Right cardiac atrium (tissue), 5 donors: ENCODE data around the gene SEMA4D. TPM values are rescaled to one million over a fixed set of nuclear protein-coding genes. Genes with fewer than 3 reads are reported as not detected.

Experiments used
- ATAC-seq, 2 donors: fragments of 200-7000 bp; cut with Tn5 transposase; one replicate each; pipeline versions ENCODE4 v1.8.0 to v1.9.1; 2020; ENCODE audit warnings: moderate library complexity in 2 of 2, mild to moderate bottlenecking in 1 of 2
- DNase-seq, 3 donors: peaks; one replicate each; pipeline ENCODE4 v3.0.0-alpha.2; 2020
- H3K27ac ChIP-seq: one replicate; pipeline ENCODE4 v1.5.1; 2013; ENCODE audit warnings: mild to moderate bottlenecking, low read length, control low read depth, moderate library complexity
- H3K27me3 ChIP-seq: one replicate; pipeline ENCODE4 v1.6.1; 2013; ENCODE audit not compliant: control insufficient read depth, insufficient read depth
- H3K4me1 ChIP-seq: one replicate; pipeline ENCODE4 v1.6.1; 2013; ENCODE audit warnings: low read length; ENCODE audit not compliant: control insufficient read depth, insufficient read depth
- H3K4me3 ChIP-seq: one replicate; pipeline ENCODE4 v1.5.1; 2013; ENCODE audit warnings: low read length, control low read depth
- H3K9me3 ChIP-seq: one replicate; pipeline ENCODE4 v1.6.1; 2013; ENCODE audit warnings: low read length; ENCODE audit not compliant: control insufficient read depth
- WGBS: extraction: QIAGEN DNeasy Blood & Tissue Kit; methylation state at CpG from one replicate; pipeline ENCODE4 v1.1.7; 2013; 5-methylcytosine and 5-hydroxymethylcytosine counted together
- intact Hi-C, 4 donors: fragments of 100-400 bp; cut with DNase I; formaldehyde crosslinking; loops; one replicate each; pipeline versions ENCODE4 v1.11.0 to v1.14.0; 2022 to 2023
- microRNA-seq, 2 donors: library from miRNA; unstranded; fragments of <30 nt; microRNA quantifications; one replicate each; pipeline ENCODE4 v1.2.0, GENCODE V29; 2020 to 2021
- polyA plus RNA-seq: library from polyadenylated mRNA; stranded (reverse); fragments of 200-250 nt; gene quantifications from one replicate; pipeline ENCODE4 v1.2.3, GENCODE V29; 2013
- total RNA-seq, 4 donors: library from RNA; stranded (reverse); fragmentation: NEBNext Ultra II Directional; extraction: Animal tissue kit (Norgen Biotek cat#: 25700); gene quantifications; one replicate each; pipeline ENCODE4 v1.2.1, GENCODE V29; 2021
- donor health status: healthy with polysubstance abuse.
- donor health status: DM: no; HTN: yes; CAD: no.
- donor health status: DM: no; HTN: no; CAD: no.
- donor health status: DM: no; HTN: yes; CAD: no; lungs with severe emphysema.
- donor health status: DM: yes; HTN: yes; CAD: no.

The SEMA4D gene
- total and polyA plus RNA-seq, 5 donors: 13.0 to 28.3 (median 26.1) TPM

- no peaks in the 10 kb centered on the region for H3K9me3 ChIP-seq
- peak within 1 kb of the TSS; percentile 69 for H3K4me3 ChIP-seq
- under 1% methylated on average over 91 of the region's 91 CpGs for WGBS
- intact Hi-C loops: no loop called here
- no peaks in the 10 kb centered on the region for H3K4me1 ChIP-seq
- ATAC-seq: peak; percentile 99
- DNase-seq: peak; percentile 98 to 99 (median 99)
- no peaks in the 10 kb centered on the region for H3K27me3 ChIP-seq
- H3K27ac ChIP-seq: peak within 1 kb of the TSS; percentile 97
Observed at GRCh38 chr9:89318123-89319014, 179.5 kb downstream of the SEMA4D start, which contains the start of gene SECISBP2. Gene SECISBP2, plus strand, starts transcription at chr9:89318500. Its CDS starts 77 bp downstream, at chr9:89318577.

GRCh38 chr9:89317282-89317681, 180.6 kb downstream of the SEMA4D start:
- Histone ChIP-seq H3K4me1 (no peaks in the 10 kb centered on the region), H3K27ac (no peak overlapping the region), H3K27me3 (no peaks in the 10 kb centered on the region), H3K4me3 (no peak overlapping the region), H3K9me3 (no peaks in the 10 kb centered on the region)
- 88% methylated on average over 4 of the region's 4 CpGs for WGBS
- DNase-seq (no peak), ATAC-seq (no peak)
- intact Hi-C loops: no loop called here

GRCh38 chr9:89315482-89315881, 182.4 kb downstream of the SEMA4D start:
- intact Hi-C loops: no loop called here
- Histone ChIP-seq H3K4me3 (no peak overlapping the region), H3K9me3 (no peaks in the 10 kb centered on the region), H3K27me3 (no peaks in the 10 kb centered on the region), H3K27ac (no peak overlapping the region), H3K4me1 (no peaks in the 10 kb centered on the region)
- ATAC-seq: no peak
- DNase-seq: no peak

- intact Hi-C loops: no loop called here
- 97% methylated on average over 1 of the region's 1 CpG for WGBS
Observed at GRCh38 chr9:89314955-89315354, 183.0 kb downstream of the SEMA4D start.

GRCh38 chr9:89313842-89314241, 184.1 kb downstream of the SEMA4D start:
- peaks cover 1% of the 10 kb centered on the region for H3K4me1 ChIP-seq
- no peaks in the 10 kb centered on the region for H3K27me3 ChIP-seq
- H3K4me3 ChIP-seq: no peak overlapping the region
- H3K27ac ChIP-seq: no peak overlapping the region
- 70% methylated on average over 1 of the region's 1 CpG for WGBS
- DNase-seq: no peak
- no peak for ATAC-seq
- no peaks in the 10 kb centered on the region for H3K9me3 ChIP-seq
- intact Hi-C loops: no loop called here

More at GRCh38 chr9:89314955-89315354, 183.0 kb downstream of the SEMA4D start:
- Histone ChIP-seq H3K4me3 (no peak overlapping the region), H3K9me3 (no peaks in the 10 kb centered on the region), H3K4me1 (no peaks in the 10 kb centered on the region), H3K27ac (no peak overlapping the region), H3K27me3 (no peaks in the 10 kb centered on the region)
- ATAC-seq: no peak
- no peak for DNase-seq

GRCh38 chr9:89312222-89312571, 185.7 kb downstream of the SEMA4D start:
- peaks cover 1% of the 10 kb centered on the region for H3K4me1 ChIP-seq
- ATAC-seq (no peak), DNase-seq (no peak)
- intact Hi-C loops: no loop called here
- no peaks in the 10 kb centered on the region for H3K27me3 ChIP-seq
- no peak overlapping the region for H3K27ac ChIP-seq
- H3K9me3 ChIP-seq: no peaks in the 10 kb centered on the region
- 2% methylated on average over 8 of the region's 8 CpGs for WGBS
- peak overlapping the region; percentile 76 for H3K4me3 ChIP-seq

- Histone ChIP-seq H3K4me3 (peak overlapping the region; percentile 76), H3K27ac (no peak overlapping the region), H3K4me1 (peaks cover 1% of the 10 kb centered on the region), H3K27me3 (no peaks in the 10 kb centered on the region), H3K9me3 (no peaks in the 10 kb centered on the region)
- intact Hi-C loops: no loop called here
- ATAC-seq (peak; percentile 1 to 10), DNase-seq (peak in 1 of 3 donors; percentile 70)
- WGBS: under 1% methylated on average over 54 of the region's 54 CpGs
Observed at GRCh38 chr9:89311346-89312221, 186.3 kb downstream of the SEMA4D start.

Small RNA genes lying within 50 kb of the gene (microRNA-seq; reads per million reads assigned to microRNA genes)
- gene MIR3153: 0 reads per million in 2 donors

Other genes starting within 250 kb of the SEMA4D start
- 1 to 10 TPM; 2.8 to 7.2 (median 4.2) TPM for gene CKS2, start 186.9 kb downstream of the SEMA4D start, total RNA-seq
- 11.7 TPM for gene CKS2, start 186.9 kb downstream of the SEMA4D start, polyA plus RNA-seq
- gene SECISBP2, start 179.6 kb downstream of the SEMA4D start, total RNA-seq: 10 to 100 TPM; 16.2 to 20.6 (median 17.4) TPM
- gene SECISBP2, start 179.6 kb downstream of the SEMA4D start, polyA plus RNA-seq: 14.6 TPM
- 100 to 1,000 TPM in 2 of 4 donors, 10 to 100 TPM in 2; 27.6 to 133 (median 69.8) TPM for gene GADD45G, start 106.9 kb upstream of the SEMA4D start, total RNA-seq
- gene GADD45G, start 106.9 kb upstream of the SEMA4D start, polyA plus RNA-seq: 157 TPM